ENCODE data around the gene MGAT4B. TPM values are rescaled to one million over a fixed set of nuclear protein-coding genes. Genes with fewer than 3 reads are reported as not detected.
"Not testable (repeated sequence)": the region's sequence is repeated elsewhere in the genome, so short reads cannot be mapped to it uniquely, and the experiment has no call there.

The MGAT4B gene
- polyA plus RNA-seq, 3 donors = 12.4 to 151 (median 14.3) TPM

DNA sequence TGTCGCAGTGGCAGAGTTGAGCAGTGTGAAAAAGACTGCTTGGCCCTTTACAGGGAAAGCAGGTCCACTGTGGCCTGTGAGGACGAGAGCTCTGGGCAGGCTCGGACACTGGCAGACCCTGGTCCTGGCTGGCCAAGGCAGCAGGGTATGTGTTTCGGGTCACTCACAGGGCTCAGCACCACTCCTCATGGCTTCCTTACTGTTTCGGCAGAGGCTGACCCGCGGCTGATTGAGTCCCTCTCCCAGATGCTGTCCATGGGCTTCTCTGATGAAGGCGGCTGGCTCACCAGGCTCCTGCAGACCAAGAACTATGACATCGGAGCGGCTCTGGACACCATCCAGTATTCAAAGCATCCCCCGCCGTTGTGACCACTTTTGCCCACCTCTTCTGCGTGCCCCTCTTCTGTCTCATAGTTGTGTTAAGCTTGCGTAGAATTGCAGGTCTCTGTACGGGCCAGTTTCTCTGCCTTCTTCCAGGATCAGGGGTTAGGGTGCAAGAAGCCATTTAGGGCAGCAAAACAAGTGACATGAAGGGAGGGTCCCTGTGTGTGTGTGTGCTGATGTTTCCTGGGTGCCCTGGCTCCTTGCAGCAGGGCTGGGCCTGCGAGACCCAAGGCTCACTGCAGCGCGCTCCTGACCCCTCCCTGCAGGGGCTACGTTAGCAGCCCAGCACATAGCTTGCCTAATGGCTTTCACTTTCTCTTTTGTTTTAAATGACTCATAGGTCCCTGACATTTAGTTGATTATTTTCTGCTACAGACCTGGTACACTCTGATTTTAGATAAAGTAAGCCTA is 29.8 kb upstream of the MGAT4B start:
- DNase-seq = peak; percentile 57 to 62 (median 57)
- H3K79me2 ChIP-seq (ENCODE audit: insufficient read depth, low read length) = peaks cover 9% of the 10 kb centered on the region
- H3K4me1 ChIP-seq (ENCODE audit: control insufficient read depth in 1 of 2, insufficient read depth in 2 of 2, low read length in 2 of 2) = peaks cover 0 to 9% of the 10 kb centered on the region in 2 donors
- H2AFZ ChIP-seq (ENCODE audit: insufficient read depth, low read depth, low read length, poor library complexity, severe bottlenecking) = no peak overlapping the region
- H3K27me3 Mint-ChIP-seq (ENCODE audit: low read depth in 3 of 3) = peaks cover 0 to 2% (median 0%) of the 10 kb centered on the region in 3 donors
- no peaks in the 10 kb centered on the region for H3K9me3 ChIP-seq (replicated peaks in 1 of 2; ENCODE audit: control insufficient read depth in 1 of 2, insufficient read depth in 1 of 2, low read length in 2 of 2)
- peak overlapping the region in 1 of 2 donors; percentile 43 for H3K27ac ChIP-seq (ENCODE audit: low read depth in 1 of 2, low read length in 2 of 2)
- no peak overlapping the region for H3K4me3 Mint-ChIP-seq
- peaks cover 13% of the 10 kb centered on the region for H3K4me1 Mint-ChIP-seq
- intact Hi-C loops (cut with micrococcal nuclease) = loop anchor here (5.0 kb wide), 1 partner anchor 34 kb away; no protein-coding TSS in a partner anchor
- no peaks in the 10 kb centered on the region for H3K27me3 ChIP-seq (ENCODE audit: control insufficient read depth in 2 of 2, insufficient read depth in 2 of 2, low read length in 2 of 2)
- peak overlapping the region; percentile 53 to 81 (median 69) for H3K27ac Mint-ChIP-seq
- 96% methylated on average over 17 of the region's 19 CpGs for WGBS (ENCODE audit: insufficient coverage)
- no peak overlapping the region for H3K4me2 ChIP-seq (replicated peaks; ENCODE audit: extremely low read depth, low read length, poor library complexity, severe bottlenecking)
- peaks cover 66% of the 10 kb centered on the region for H4K20me1 ChIP-seq (ENCODE audit: insufficient read depth, low read length)
- no peaks in the 10 kb centered on the region for H3K9me3 Mint-ChIP-seq
- H3K4me3 ChIP-seq (replicated peaks in 1 of 3; ENCODE audit: low read depth in 2 of 3, low read length in 3 of 3) = no peak overlapping the region
- peaks cover 62 to 64% of the 10 kb centered on the region in 2 donors for H3K36me3 ChIP-seq (replicated peaks in 1 of 2; ENCODE audit: control insufficient read depth in 1 of 2, insufficient read depth in 2 of 2, low read length in 2 of 2)
- TF ChIP-seq, protein P1, sequence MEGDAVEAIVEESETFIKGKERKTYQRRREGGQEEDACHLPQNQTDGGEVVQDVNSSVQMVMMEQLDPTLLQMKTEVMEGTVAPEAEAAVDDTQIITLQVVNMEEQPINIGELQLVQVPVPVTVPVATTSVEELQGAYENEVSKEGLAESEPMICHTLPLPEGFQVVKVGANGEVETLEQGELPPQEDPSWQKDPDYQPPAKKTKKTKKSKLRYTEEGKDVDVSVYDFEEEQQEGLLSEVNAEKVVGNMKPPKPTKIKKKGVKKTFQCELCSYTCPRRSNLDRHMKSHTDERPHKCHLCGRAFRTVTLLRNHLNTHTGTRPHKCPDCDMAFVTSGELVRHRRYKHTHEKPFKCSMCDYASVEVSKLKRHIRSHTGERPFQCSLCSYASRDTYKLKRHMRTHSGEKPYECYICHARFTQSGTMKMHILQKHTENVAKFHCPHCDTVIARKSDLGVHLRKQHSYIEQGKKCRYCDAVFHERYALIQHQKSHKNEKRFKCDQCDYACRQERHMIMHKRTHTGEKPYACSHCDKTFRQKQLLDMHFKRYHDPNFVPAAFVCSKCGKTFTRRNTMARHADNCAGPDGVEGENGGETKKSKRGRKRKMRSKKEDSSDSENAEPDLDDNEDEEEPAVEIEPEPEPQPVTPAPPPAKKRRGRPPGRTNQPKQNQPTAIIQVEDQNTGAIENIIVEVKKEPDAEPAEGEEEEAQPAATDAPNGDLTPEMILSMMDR (IDR thresholded peaks at IDR 0.05) = no peak
- peaks cover 60 to 77% of the 10 kb centered on the region in 2 donors for H3K36me3 Mint-ChIP-seq
- H3K9ac ChIP-seq (ENCODE audit: insufficient read depth, low read length, poor library complexity, severe bottlenecking) = no peak overlapping the region

DNA sequence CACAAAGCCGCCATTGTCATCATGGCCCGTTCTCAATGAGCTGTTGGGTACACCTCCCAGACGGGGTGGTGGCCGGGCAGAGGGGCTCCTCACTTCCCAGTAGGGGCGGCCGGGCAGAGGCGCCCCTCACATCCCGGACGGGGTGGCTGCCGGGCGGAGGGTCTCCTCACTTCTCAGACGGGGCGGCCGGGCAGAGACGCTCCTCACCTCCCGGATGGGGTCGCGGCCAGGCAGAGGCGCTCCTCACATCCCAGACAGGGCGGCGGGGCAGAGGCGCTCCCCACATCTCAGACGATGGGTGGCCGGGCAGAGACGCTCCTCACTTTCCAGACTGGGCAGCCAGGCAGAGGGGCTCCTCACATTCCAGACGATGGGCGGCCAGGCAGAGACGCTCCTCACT is 28.2 kb upstream of the MGAT4B start:
- H3K27ac Mint-ChIP-seq = peak overlapping the region in 1 of 7 donors; percentile 10
- H4K20me1 ChIP-seq (ENCODE audit: insufficient read depth, low read length) = peaks cover 82% of the 10 kb centered on the region
- H2AFZ ChIP-seq (ENCODE audit: insufficient read depth, low read depth, low read length, poor library complexity, severe bottlenecking); H3K27ac ChIP-seq (ENCODE audit: low read depth in 1 of 2, low read length in 2 of 2); H3K9ac ChIP-seq (ENCODE audit: insufficient read depth, low read length, poor library complexity, severe bottlenecking); DNase-seq; H3K4me3 Mint-ChIP-seq; H3K4me1 ChIP-seq (ENCODE audit: control insufficient read depth in 1 of 2, insufficient read depth in 2 of 2, low read length in 2 of 2); H3K9me3 Mint-ChIP-seq; H3K27me3 ChIP-seq (ENCODE audit: control insufficient read depth in 2 of 2, insufficient read depth in 2 of 2, low read length in 2 of 2); H3K27me3 Mint-ChIP-seq (ENCODE audit: low read depth in 3 of 3); H3K4me3 ChIP-seq (replicated peaks in 1 of 3; ENCODE audit: low read depth in 2 of 3, low read length in 3 of 3); H3K9me3 ChIP-seq (replicated peaks in 1 of 2; ENCODE audit: control insufficient read depth in 1 of 2, insufficient read depth in 1 of 2, low read length in 2 of 2); H3K4me2 ChIP-seq (replicated peaks; ENCODE audit: extremely low read depth, low read length, poor library complexity, severe bottlenecking): not testable (repeated sequence)
- WGBS (ENCODE audit: insufficient coverage) = 70% methylated on average over 2 of the region's 28 CpGs
- H3K36me3 Mint-ChIP-seq = peaks cover 70 to 84% of the 10 kb centered on the region in 2 donors
- intact Hi-C loops (cut with micrococcal nuclease) = loop anchor here (5.0 kb wide), 1 partner anchor 33 kb away; no protein-coding TSS in a partner anchor
- H3K79me2 ChIP-seq (ENCODE audit: insufficient read depth, low read length) = peaks cover 16% of the 10 kb centered on the region
- peaks cover 13% of the 10 kb centered on the region for H3K4me1 Mint-ChIP-seq
- H3K36me3 ChIP-seq (replicated peaks in 1 of 2; ENCODE audit: control insufficient read depth in 1 of 2, insufficient read depth in 2 of 2, low read length in 2 of 2) = peaks cover 78 to 79% of the 10 kb centered on the region in 2 donors
